HG02571 (cell line): Measurements from ENCODE around the gene C9orf40.

Experiments used
- ATAC-seq: cut with Tn5 transposase; IDR thresholded peaks from one replicate; pipeline ENCODE4 v1.9.1; 2021; ENCODE audit warnings: mild to moderate bottlenecking, moderate library complexity; ENCODE audit not compliant: unreplicated experiment

Gene C9orf40

DNA sequence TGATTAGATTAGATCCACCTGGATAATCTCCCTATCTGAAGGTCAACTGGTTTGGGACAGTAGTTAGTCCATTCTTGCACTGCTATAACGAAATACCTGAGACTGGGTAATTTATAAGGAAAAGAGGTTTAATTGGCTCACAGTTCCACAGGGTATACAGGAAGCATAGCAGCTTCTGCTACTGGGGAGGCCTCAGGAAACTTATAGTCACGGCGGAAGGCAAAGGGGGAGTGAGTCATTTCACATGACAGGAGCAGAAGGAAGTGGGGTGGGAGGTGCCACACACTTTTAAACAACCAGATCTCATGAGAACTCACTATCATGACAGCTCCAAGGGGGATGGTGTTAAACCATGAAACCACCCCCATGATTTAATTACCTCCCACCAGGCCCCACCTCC lies 9.9 kb downstream of the C9orf40 start:
- ATAC-seq, result no peak

DNA sequence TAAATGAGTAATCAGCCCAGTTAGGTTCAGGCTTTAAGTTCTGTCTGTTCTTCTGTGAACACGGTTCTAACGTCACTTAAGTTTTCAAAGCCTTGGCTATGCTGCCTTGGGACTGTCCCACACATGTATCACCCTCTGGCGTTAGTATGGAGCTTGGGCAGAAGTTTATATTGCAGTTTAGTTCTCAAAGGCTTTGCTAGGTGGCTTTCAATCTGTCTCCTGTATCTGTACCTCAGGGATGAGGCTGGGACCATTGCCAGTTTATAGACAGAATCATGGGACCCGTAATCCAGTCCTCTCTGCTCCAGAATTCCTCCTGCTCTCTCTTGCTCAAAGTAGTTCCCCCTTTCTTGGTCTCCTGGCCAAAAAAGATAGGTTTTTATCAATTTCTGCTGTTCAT lies 12.1 kb downstream of the C9orf40 start:
- no peak for ATAC-seq

DNA sequence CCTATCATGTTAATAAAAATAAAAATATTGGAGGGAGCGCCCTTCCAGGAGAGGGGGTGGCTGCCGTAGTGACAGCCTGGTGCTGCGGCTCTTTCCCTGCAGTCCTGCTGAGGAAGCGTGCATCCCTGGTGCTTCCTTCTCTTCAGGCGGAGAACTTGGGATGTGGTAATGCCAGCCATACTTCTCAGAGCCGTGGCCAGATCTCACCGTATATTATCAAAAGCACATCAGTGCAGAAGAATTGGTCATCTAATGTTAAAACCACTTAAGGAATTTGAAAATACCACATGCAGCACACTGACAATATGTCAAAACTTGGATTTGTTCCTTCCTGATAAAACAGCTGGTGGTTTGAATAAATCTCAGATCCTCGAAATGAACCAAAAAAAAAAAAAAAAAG lies 17.7 kb downstream of the C9orf40 start:
- no peak for ATAC-seq

DNA sequence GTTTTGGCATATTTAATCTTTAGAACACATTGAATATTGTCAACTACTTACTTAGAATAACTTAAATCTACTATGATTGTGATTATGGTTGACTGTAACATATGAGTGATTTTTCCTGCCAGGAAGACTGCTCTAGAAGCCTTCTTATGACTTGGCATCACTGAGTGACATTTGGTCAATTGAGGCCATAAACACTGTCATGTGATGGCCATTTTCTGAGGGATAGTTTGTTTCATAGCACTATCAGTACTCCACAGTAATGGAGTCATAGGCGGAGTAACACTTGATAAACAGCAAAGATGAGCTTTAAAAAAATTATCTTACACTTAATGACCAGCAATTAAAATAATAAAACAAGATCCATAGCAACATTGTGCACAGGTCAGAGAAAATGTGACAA lies 31.0 kb downstream of the C9orf40 start:
- no peak for ATAC-seq

DNA sequence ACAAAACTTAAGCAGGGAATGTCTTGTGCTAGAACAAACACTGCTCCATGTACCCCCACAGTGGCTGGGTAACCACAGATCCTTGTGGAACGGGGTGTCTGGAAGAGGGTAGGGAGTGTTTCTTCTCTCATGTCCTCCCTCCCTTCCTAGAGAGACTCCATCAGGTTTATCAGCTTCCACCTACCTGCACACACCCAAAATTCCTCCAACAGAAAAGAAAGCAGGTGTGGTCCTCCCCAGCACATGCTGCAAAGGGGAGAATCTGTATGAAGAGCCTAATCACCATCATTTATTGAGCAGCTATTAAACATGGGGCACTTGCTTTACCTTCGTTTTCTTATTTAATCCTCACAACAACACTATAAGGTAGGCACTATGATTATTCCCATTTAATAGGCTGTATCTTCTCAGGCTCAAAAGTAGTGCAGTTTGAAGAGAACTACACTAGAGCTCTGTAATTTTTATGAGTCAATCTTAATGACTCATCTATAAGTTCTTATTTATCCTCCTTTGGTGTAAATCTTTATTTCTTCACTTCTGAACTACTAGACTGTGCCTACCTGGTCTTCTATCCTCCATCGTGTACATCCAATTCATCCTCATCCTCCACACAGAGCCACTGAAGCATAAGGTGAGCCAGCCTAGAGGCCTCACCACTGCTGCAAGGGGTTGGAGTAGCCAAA lies 31.6 kb downstream of the C9orf40 start:
- ATAC-seq, result no peak

DNA sequence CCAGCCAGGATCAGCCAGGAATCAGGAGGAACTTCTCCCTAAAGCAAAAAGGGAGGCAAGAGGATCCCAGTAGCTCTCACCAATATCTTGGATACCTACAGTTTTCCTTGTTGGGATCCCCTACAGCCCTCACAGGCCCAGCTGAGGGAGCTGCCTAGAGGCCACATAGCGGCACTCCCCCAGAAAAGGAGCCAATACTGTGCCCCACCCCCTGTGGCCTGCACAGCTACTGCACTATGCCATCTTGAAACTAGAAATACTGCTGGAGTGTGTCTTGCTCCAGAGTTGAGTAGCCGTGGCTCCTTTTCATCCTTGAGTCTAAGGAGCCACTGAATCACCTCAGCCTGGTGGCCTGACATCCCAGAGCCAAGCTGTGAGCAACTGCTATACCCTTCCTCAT lies 42.7 kb downstream of the C9orf40 start:
- no peak for ATAC-seq

DNA sequence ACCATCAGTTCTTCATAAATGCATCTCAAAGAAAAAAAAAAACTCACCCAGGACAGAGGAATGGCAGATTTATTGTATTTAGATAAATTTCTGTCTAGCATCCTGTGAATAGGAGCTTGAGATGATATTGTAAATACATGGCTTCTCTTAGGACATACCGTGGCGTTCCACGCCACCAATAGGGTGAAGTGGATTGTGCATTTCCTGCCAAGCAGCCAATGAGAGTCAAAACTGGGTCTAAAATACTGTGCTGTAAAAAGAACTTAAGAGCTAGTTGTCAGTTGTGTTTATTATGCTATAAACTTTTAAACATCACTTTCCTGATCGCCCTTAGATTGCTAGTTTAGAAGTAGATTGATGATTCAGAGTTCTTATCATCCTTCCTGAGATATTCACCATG lies 44.0 kb downstream of the C9orf40 start:
- ATAC-seq, result no peak

DNA sequence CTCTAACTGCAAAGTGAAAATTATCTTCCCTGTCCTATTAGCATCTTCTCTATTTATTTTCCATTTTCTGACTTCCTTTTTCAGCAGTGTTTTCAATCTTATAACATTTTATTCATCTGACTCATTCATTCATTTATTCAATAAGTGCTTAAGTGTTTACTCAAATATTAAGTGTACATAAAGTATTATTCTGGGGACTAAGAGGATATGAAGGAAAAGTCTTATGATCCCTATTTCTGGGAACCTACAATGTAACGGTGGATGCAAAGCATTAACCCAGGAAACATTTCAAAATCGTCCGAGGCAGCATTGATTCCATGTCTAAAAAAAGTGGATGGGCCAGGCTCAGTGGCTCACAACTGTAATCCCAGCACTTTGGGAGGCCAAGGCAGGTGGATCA lies 45.6 kb downstream of the C9orf40 start:
- ATAC-seq, result no peak

DNA sequence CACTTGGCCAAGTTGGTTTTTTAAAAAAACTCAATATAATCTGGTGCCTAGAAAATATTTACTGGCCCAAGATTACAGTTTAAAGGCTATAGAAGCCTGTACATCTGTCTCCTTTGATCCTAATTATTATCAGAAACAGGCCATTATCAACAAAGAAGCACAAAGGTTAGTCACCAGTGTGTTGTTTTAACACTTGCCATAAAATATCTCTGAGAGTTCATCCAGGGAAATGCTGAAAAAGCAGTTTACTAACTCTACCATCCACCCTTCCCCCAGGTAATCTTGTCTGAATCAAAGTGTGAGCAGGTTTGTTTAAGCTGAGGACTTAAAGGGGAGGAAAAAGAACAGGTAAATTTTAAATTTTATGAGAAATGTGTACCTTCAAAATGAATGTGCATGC lies 51.7 kb downstream of the C9orf40 start:
- ATAC-seq, result no peak
